HL-60 (cell line): ENCODE results near the gene TMEM266.

Source experiments
- CTCF ChIP-seq: IDR thresholded peaks from one replicate; pipeline ENCODE4 v1.5.1; 2011; ENCODE audit warnings: low read length, control low read depth, inconsistent platforms; ENCODE audit not compliant: insufficient read depth
- POLR2AphosphoS5 ChIP-seq: IDR thresholded peaks from 2 replicates; pipeline ENCODE4 v1.6.1; 2012; ENCODE audit warnings: low read depth

- TF ChIP-seq CTCF (no peak), POLR2AphosphoS5 (no peak)
Observed at GRCh38 chr15:76253691-76254473, 194.1 kb downstream of the TMEM266 start.
